NCI-H1105 (cell line): Measurements from ENCODE around the gene LAMC3.

Experiments used
- DNase-seq: peaks from one replicate; lab custom pipeline; 2025; lab: John Stamatoyannopoulos, UW

LAMC3 gene

DNA sequence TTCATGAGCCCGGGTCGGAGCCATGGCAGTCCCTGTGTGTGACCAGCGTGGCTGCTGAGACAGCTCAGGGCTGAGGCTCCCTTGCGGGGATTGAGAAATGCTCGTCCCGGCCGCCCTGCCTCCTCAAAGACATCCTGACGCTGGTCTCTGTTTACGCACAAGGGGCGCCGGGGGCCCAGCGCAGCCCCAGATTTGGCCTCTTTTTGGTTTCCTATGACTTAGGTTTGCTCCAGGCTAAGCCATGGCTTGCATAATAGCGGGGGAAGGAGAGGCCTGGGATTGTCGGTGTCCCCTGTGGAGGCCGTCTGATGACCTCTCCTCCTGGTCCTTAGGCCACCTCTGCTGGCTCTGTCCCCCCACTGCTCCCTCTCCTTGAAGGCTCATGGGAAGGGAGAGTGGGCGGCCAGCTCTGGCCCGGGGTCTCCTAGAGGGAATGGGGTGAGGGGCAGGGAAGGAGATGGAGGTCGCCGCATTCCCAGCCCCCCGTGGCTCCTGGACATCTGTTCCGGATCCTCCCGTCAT is 3.5 kb downstream of the LAMC3 start:
- no peak for DNase-seq

DNA sequence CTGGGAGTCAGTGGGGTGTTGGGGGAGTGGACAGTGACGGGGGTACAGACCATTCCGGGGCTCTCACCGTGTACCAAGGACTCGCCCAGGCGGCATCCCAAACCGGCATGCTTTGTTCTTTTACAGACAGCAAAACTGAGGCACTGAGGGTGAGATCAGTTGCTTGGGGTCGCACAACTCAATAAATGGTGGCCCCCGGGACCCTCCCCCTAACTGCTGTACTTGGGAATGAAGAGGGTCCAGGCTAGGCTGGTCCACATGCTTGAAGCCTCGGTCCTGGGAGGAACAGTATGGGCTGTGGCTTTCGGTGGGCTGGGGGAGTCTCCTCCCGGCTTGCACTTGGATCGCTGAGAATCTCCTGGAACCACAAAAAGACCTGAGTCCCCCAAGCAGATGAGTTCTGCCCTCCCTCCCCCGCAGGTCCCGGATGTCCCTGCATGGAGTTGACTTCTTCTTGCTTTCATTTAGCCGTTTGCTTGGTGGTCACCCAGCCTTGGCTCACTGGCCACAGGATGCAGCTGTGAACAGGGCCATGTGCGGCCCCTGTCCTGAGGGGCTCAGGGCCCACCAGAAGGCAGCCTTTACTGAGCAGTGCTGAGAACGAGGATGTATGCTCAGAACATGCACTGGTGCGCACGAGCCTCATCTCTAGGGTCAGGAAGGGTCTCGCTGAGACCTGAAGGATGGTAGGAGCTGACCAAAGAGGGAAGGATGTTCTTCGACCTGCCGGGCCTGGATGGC is 4.2 kb downstream of the LAMC3 start:
- no peak for DNase-seq

DNA sequence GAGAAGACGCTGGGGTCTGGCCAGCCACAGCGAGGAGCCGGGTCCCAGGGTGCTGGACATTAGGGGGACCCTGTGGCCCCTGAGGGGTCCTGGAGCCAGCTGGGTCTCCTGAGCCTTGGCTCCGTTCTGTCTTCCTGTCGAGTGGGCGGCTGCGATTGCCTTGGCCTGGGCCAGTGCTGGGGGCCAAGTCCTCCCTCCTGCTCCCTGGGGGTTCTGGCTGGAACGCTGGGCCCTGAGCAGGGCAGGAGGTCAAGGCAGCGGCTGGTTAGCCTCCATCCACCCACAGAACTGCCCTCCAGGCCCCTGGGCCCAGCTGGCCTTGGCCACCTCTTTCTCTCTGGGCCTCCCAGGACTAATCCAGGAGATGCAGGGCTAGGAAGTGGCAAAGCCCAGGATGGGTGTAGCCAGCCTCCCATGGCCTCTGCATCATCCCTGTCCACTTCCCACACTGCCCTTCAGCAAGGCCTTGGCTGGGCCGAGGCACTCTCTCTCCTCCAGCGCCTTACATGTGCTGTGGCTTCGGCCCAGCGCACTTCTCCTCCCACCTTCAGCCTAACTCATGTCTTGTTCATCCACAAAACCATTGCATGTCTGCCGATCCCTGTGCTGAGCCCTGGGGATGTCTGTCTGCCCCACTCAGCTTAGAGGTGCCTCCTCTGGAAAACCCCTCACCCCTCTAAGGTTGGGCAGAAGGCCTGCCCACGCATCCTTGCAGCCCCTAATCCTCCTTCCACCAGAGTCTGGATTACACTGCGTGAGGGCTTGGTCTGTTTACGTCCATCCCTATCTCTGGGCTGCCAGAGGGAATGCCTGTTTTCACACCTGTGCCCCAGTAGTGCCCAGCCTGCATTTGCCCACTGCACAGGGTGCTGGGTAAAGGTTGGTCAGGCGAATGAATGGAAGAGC is 5.0 kb downstream of the LAMC3 start:
- no peak for DNase-seq

- DNase-seq: no peak
Measured at GRCh38 chr9:131015112-131015511, 6.1 kb downstream of the LAMC3 start.

DNA sequence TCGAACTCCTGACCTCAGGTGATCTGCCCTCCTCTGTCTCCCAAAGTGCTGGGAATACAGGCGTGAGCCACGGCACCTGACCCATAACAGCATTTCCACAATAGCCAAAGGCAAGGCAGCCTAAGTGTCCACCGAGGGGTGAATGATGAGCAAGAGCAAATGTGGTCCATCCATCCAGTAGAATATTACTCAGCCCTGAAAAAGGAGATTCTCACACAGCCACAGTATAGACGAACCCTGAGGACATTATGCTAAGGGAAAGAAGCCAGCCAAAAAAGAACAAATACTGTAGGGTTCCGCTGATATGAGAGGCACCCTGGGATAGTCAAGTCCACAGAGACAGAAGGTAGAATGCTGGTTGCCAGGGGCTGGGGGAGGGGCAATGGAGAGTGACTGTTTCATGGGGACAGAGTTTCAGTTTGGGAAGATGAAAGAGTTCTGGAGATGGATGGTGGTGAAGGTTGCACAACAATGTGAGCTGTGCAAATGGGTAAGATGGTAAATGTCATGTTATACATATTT is 7.0 kb downstream of the LAMC3 start:
- DNase-seq: no peak

DNA sequence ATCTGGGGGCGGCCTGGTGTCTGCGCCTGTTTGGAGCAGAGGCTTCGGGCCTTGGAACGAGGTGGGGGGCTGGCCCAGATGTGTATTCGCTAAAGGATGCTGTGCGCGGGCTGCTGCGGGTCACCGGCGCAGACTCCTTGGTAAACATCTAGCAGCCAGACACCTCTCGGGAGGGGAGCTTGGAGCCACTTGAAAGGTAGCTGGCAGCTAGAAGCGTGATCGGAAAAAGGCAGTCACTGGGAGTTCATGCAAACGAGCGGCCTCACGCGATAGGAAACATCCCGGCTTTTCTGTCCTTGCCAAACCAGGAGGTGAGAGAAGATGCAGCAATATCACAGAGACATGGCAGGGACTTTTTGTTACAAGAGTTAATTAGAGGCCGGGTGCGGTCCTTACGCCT is 8.1 kb downstream of the LAMC3 start:
- DNase-seq: no peak

GRCh38 chr9:131018621-131019020 is 9.6 kb downstream of the LAMC3 start:
- DNase-seq: no peak

- no peak for DNase-seq
Measured at GRCh38 chr9:131019388-131020239, 10.6 kb downstream of the LAMC3 start.

GRCh38 chr9:131020388-131020787 is 11.4 kb downstream of the LAMC3 start:
- DNase-seq: no peak

DNA sequence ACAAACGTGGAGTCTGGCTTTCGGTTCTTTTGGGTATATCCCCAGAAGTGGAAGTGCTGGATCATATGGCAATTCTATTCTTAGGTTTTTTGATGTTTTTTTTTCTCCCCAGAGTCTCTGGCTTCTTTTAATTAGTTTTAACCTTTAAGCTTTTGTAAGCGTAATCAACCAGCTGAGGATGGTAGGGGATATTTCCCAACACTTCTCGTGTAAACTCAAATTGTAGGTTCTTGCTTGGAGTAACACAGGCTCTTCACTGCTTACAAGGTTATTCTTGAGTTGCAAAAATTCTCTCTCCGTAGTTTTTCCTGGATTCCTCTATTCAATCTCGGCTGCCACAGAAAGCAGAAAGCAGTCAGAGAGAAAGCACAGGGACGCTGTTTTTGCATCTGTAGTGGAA is 11.9 kb downstream of the LAMC3 start:
- DNase-seq: no peak

GRCh38 chr9:131021785-131022184 is 12.8 kb downstream of the LAMC3 start:
- DNase-seq: no peak

DNA sequence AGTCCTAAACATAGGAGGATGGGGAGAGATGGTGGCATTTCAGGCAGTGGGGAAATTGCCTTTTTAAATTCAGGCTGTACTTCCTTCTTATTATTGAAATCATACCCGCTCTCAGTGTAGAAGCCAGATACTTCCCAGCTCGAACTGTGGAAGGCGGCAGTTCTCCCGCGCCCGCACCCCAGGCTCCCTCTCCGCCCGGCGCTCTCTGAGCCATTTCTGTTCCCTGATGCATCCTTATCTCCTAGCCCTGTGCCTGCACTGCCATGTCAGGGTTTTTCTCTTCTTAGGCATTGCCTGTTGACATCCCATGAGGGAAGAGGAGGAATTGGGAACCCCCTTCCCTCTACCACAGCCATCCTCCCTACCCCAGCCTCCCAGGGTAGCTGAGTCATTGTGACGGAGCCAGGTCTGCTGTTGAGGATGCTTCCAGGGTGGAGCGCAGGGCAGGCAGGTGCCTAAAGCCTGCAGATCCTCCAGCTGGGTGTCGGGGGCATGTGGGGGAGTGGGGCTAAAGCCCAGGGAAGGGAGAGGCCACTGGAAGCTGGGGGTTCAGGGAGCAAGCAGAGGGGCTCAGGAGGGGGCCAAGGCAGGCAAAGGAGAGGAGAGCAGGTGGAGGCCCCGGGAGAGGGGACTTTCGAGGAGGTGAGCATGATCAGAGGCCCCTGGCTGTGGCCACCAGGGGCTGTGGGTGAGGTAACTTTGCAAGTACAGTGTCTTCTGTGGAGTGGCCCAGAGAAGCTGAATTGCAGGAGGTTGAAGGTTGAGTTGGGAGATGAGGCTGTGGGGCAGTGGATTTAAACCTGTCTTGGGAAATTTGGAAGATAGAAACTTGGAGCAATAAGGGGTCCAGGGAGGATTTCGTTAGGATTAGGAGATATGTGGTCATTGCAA is 16.2 kb downstream of the LAMC3 start:
- DNase-seq: no peak

DNA sequence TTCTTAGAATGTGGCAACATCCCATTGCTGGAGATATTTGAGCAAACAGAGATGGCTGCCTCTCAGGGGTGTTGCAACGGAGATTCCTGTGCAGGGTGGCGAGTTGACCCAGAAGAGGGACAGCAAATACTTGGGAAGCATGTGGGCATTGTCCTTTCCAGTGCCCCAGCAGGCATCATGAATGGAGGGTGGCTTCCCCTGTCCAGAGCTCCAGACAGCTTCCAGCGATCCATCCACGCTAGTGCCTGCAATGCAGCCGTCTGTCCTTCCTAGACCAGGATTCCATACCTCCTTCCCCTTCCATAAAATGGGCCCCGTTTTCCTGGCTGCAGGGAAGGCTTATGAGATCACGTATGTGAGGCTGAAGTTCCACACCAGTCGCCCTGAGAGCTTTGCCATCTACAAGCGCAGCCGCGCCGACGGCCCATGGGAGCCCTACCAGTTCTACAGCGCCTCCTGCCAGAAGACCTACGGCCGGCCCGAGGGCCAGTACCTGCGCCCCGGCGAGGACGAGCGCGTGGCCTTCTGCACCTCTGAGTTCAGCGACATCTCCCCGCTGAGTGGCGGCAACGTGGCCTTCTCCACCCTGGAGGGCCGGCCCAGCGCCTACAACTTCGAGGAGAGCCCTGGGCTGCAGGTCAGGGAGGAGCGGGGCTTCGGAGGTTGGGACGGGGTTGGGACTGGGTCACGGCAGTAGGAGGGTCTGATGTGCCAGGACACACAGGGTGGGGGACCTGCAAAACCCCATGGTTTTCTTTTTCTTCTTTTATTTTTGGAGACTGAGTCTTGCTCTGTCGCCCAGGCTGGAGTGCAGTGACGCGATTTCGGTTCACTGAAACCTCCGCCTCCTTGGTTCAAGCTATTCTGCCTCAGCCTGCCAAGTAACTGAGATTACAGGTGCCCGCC is 17.2 kb downstream of the LAMC3 start:
- DNase-seq: no peak

GRCh38 chr9:131027048-131027871 is 18.3 kb downstream of the LAMC3 start:
- DNase-seq: no peak

GRCh38 chr9:131027872-131028179 is 18.9 kb downstream of the LAMC3 start:
- no peak for DNase-seq

GRCh38 chr9:131028221-131028884 is 19.4 kb downstream of the LAMC3 start:
- DNase-seq: no peak

DNA sequence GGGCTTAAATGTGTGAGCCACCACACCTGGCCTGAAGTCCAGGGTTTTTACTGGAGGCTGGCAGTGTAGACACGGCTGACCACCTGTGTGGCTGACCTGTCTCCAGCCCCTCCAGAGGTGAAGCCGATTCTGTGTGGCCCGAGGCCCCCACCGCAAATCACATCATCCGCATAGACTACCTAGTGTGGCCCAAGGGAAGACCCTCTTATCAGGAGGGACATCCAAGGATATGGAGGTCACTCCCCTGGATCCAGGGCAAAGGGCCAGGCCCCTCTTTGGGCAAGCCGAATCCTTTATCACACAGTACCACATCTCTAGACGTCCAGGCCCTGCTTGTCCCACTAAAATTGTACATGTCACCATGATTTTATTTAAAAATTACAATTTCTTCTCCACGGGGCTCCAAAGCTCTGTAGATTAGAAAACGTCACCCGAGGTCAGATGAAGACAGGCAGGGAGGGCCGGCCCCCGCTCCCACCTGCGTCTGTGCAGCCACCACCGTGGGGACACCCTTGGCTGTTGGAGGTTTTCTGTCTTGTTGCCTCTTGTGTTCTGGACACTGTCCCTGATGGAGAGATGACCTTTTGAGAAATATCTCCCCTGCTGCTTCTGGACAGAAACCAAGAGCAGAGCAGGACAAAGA is 20.1 kb downstream of the LAMC3 start:
- no peak for DNase-seq

GRCh38 chr9:131029574-131029952 is 20.6 kb downstream of the LAMC3 start:
- no peak for DNase-seq
